CD1c-positive myeloid dendritic cell (primary cell): ENCODE measurements around the gene PRPF40B.
"Not testable (repeated sequence)": the region's sequence is repeated elsewhere in the genome, so short reads cannot be mapped to it uniquely, and the experiment has no call there.

ENCODE experiments used
- DNase-seq: peaks from one replicate; pipeline ENCODE4 v3.0.0-alpha.2; 2016; ENCODE audit errors: extremely low spot score

PRPF40B gene

DNA sequence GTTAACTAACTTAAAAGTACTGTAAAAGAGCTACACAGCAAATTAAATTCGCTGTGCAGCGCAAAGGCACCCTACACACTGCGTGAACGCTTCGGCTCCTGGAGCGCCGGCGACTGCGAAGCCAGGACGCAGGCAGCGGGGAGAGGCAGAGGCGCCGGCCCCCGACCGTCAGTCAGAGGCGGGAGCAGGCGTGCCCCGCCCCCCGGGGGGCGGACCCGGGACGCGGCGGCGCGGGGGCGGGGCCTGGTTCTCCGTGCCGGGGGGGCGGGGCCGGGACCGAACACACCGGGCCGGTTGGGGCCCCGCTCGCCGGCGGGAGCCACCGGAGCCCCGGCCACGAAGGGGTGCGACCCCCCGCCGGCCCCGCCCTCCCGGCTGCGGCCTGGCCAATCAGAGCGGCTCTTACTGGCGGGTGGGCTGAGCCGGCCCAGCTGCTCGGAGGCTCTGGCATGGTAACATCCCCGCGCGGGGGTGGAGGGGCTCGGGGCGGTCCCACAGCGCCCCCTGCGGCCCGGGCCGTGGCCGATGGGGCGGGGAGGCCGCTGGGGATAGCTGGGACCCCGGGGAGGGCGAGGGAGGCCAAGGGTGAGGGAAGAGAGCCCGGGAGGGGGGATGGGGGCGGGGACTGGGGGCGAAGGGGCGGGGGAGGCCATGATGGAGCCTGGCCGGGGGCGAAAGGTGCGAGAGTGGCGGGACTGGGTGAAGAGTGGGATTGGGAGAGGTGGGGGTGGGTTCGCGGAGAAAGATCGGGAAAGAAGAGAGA lies at the start of gene PRPF40B:
TSS of gene PRPF40B (plus strand) at position 420 of the 763 bp plus-strand sequence. CDS start at position 450, 30 bp downstream.
- peak; percentile 89 for DNase-seq

- no peak for DNase-seq
Measured at GRCh38 chr12:49577589-49578315, 45.6 kb upstream of the PRPF40B start.

DNA sequence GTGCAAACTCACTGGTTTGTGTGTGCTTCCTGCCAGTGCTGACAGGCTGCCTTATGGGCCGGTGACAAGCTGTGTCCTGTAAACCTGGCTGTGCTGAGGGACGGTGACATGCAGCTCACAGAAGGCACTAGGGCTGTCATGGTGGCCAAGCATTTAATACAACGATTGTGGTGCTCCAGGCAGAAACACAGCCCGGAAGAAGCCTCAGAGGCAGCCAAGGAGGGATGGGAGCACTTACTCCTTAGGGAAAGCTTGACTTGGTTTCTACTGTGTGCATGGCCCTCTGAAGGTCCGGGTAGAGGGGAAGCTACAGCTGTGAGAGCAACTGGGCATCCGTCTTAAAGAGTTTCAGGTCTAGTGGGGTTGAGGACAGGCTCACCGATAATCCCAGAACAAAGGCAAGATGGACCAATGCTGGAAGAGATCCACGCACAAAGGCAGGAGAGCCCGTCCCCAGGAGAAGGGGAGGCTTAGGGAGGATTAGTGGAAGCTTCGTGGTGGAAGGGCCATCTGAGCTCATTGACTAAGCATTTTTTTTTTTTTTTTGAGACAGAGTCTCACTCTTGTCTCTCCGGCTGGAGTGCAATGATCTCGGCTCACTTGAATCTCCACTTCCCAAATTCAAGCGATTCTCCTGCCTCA lies 44.8 kb upstream of the PRPF40B start:
- no peak for DNase-seq

DNA sequence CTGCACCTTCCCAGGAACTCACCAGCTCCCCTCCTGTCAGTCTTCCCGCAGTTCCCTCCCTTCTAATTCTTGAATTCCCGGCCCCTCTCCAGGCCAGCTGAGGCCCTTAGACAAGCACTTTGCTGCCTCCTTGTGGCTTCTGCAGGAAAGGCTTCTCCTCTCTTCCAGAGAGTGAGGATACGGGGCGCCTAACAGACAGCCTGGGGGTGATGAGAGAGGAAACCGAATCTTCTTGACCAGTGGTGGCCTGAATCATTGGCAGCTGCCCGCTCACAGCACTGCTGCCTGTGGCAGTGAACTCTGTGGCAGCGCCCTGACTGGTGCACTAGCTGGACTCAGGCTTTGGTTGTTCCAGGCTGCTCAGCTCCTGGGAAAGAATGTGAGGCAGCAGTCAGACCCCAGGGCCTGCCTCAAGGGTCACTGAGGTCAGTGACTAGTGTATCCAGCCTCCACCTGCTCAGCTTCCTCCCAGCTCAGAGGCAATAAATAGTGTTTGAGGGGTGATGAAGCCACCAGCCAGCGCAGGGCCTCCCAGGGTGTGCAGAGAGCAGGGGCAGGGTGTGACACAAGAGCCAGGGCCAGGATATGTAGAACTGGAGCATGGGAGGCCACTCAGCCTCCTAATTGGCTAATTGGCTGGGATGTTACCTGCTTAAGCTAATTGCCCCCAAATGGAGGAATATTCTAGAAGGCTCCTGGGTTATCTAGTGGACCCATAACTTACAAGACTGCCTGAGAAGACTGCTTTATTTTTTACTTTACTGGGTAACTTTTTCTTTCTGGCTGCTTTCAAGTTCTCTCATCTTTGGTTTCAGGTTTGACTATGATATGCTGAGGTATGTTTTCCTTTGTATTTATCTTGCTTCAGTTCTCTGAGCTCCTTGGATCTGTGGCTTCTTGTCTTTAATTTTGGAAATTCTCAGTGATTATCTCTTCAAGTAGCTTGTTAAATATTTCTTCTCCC lies 42.5 kb upstream of the PRPF40B start:
- peak; percentile 66 for DNase-seq

GRCh38 chr12:49582201-49582600 lies 41.2 kb upstream of the PRPF40B start:
- DNase-seq, result no peak

DNA sequence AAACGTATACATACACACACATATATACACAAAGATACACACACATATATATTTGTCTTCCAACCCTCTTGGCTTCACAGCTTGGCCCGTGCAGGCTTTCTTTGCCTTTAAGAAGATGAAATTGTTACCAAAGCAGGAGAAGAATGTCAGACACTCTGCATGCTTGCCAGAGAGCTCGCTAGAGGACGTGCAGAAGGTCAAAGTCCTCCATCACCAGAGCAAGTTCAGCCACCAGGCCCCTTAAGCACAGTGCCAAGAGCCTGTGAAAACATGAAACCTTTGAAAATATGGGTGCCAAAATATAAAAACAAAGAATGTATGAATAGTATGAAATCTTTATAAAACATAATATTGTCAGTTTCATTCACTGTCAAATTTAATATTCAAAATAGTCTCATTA lies 40.5 kb upstream of the PRPF40B start:
- DNase-seq, result no peak

GRCh38 chr12:49583366-49584094 lies 39.8 kb upstream of the PRPF40B start:
- no peak for DNase-seq

- DNase-seq, result no peak
Measured at GRCh38 chr12:49584591-49584990, 38.8 kb upstream of the PRPF40B start.

DNA sequence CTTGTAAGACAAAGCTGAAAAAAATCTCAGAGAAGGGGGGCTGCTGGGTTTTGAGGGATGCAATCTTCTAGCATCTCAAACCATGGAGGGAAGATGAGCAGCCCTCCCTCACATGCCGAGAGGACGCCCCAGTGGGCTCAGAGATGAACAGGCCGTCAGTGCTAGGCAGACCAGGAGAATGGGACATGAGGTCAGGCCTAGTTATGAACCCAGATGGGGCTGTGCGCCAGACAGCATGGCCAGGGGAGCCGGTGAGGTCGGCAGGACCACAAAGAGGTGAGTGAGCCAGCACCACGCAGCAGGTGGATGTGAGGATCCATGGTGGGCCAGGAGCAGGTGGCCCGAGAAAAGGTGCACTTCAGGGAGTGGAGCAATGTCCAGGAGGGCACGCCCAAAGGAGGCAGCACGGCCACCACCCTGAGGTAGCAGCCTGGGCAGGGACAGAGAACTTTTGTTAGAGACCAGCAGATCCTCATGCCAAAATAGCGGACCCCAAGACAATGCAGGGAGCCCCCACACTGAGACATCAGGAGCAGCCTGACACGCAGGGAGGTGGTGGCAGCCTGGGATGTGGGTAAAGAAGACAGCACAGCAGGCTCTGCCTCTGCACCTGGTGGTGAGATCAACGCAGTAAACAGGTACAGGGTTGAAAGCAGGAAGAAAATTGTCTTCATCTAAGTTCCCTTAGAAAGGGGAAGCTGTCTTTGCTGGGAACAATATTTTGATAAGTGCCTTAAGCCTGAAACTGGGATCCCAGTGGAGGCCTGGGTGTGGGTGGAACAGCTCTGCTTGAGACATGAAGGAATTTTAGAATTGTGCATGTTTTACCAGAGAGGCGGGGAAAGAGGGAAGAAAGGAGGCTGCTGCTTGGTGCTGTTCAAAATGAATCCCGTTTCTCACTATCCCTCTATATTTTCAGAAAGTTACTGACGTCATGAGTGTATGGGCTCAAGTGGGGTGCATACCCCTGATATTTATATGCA lies 37.6 kb upstream of the PRPF40B start:
- DNase-seq, result no peak

GRCh38 chr12:49587174-49587908 lies 36.0 kb upstream of the PRPF40B start:
- no peak for DNase-seq

- DNase-seq, result no peak
Measured at GRCh38 chr12:49588281-49588680, 35.1 kb upstream of the PRPF40B start.

GRCh38 chr12:49588721-49589516 lies 34.4 kb upstream of the PRPF40B start:
- DNase-seq, result peak; percentile 16

DNA sequence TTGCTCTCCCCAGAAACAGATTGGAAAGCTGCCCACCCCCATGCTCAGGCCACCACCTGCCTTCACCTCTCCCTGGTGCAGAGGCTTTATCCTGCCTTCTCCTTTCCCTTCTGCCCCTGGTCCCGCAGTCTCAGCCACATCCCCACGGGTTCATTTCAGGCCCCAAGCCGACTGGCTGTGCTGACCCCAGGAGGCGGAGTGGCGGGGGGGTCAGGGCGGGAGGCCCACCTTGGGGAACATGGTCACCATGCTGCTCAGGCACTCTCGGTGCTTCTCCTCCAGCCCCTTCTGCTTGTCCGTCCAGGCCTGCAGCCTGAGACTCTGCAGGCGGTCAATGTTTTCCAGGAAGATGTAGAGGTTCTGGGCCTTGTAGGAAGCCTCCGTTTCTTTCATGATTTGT lies 24.8 kb upstream of the PRPF40B start:
- no peak for DNase-seq

DNA sequence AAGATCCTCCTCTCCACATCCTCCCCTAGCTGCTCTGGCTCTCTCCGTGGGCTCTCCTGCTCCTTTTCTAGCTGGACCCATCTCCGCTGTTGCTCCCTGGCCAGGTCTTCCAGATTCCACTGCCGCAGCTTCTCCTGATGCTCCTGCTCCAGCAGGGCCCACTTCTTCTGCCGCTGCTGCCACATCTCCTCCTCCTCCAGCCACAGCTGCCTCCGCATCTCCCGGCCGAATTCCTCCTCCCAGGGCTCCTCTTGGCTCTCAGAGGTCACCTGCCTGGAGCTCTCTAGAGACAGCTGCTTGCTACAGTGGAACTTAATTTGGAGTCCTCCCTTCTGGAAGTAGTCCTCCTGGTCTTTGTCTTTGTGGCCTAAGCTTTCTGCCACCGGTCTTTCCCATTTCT lies 23.4 kb upstream of the PRPF40B start:
- DNase-seq, result no peak

GRCh38 chr12:49603721-49604120 lies 19.6 kb upstream of the PRPF40B start:
- no peak for DNase-seq

GRCh38 chr12:49604856-49605255 lies 18.5 kb upstream of the PRPF40B start:
- DNase-seq, result no peak

DNA sequence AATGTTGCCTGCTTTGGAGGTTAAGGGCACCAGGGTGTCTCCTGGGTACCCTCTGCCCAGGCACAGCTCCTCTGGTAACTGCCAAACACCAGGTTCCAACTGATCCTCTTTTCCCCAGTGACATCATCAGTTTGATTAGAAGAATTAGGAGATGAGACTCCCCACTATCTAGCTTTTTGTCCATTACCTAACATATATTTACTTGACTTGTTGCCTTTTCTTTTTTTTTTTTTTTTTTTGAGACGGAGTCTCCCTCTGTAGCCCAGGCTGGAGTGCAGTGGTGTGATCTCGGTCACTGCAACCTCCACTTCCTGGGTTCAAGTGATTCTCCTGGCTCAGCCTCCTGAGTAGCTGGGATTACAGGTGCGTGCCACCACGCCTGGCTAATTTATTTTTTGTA lies 17.8 kb upstream of the PRPF40B start, which contains the start of gene FAM186B:
TSS of gene FAM186B (minus strand) at position 101 of the 400 bp plus-strand sequence. CDS start 162 bp downstream, outside the sequence.
- DNase-seq, result not testable (repeated sequence)
